DOHH2 (cell line): ENCODE measurements around the gene GABRE.

ENCODE experiments used
- H3F3A ChIP-seq: fragments of 200-600 bp; sonication (generic), shearing (Covaris generic); 2 replicates; pipeline ENCODE4 v1.6.0; 2016; ENCODE audit warnings: antibody characterized with exemption, mild to moderate bottlenecking; ENCODE audit not compliant: control insufficient read depth, insufficient read depth
- H3K27ac ChIP-seq: fragments of 200-600 bp; sonication (generic); 2 replicates; pipeline ENCODE4 v1.5.1; 2014; ENCODE audit warnings: low read depth, mild to moderate bottlenecking, low read length, moderate library complexity
- H3K27me3 ChIP-seq: fragments of 200-600 bp; sonication (generic); 2 replicates; pipeline ENCODE4 v1.6.1; 2014; ENCODE audit warnings: mild to moderate bottlenecking, low read length, mixed read lengths; ENCODE audit not compliant: control insufficient read depth
- H3K36me3 ChIP-seq: fragments of 200-600 bp; sonication (generic); 2 replicates; pipeline ENCODE4 v1.6.1; 2014; ENCODE audit warnings: mild to moderate bottlenecking, low read length, moderate library complexity, mixed read lengths; ENCODE audit not compliant: control insufficient read depth
- H3K4me1 ChIP-seq: fragments of 200-600 bp; sonication (generic); 2 replicates; pipeline ENCODE4 v1.6.1; 2014; ENCODE audit warnings: mild to moderate bottlenecking, low read length, mixed read lengths; ENCODE audit not compliant: control insufficient read depth
- H3K4me2 ChIP-seq: fragments of 200-600 bp; sonication (generic); 2 replicates; pipeline ENCODE4 v1.6.0; 2014; ENCODE audit warnings: mild to moderate bottlenecking, low read length, moderate library complexity
- H3K4me3 ChIP-seq: fragments of 200-600 bp; sonication (generic); 2 replicates; pipeline ENCODE4 v1.5.1; 2014; ENCODE audit warnings: mild to moderate bottlenecking, low read length, mixed read lengths
- H3K79me2 ChIP-seq: fragments of 200-600 bp; sonication (generic); 2 replicates; pipeline ENCODE4 v1.6.1; 2014; ENCODE audit warnings: mild to moderate bottlenecking, low read length, mixed read lengths; ENCODE audit not compliant: control insufficient read depth
- H3K9me2 ChIP-seq: fragments of 200-600 bp; sonication (generic); replicated peaks from 2 replicates; pipeline ENCODE4 v1.6.1; 2014; ENCODE audit warnings: mild to moderate bottlenecking, low read length, mixed read lengths; ENCODE audit not compliant: control insufficient read depth
- H3K9me3 ChIP-seq: fragments of 200-600 bp; sonication (generic); 2 replicates; pipeline ENCODE4 v1.6.1; 2014; ENCODE audit warnings: antibody characterized with exemption, low read length, mixed read lengths; ENCODE audit not compliant: control insufficient read depth, insufficient read depth
- H4K20me1 ChIP-seq: fragments of 200-600 bp; sonication (generic); 2 replicates; pipeline ENCODE4 v1.6.0; 2014; ENCODE audit warnings: low read depth, mild to moderate bottlenecking, antibody characterized with exemption, low read length, moderate library complexity; ENCODE audit not compliant: control insufficient read depth, insufficient read depth
- EZH2phosphoT487 ChIP-seq: fragments of 200-600 bp; sonication (generic); IDR thresholded peaks from 2 replicates; pipeline ENCODE4 v1.6.1; 2017; ENCODE audit warnings: borderline replicate concordance, mild to moderate bottlenecking, antibody characterized with exemption, low read length, moderate library complexity, mixed read lengths
- TF ChIP-seq, protein P1 (sequence below): fragments of 200-600 bp; sonication (generic); IDR thresholded peaks from one replicate; pipeline ENCODE4 v1.5.1; 2014; ENCODE audit warnings: antibody characterized with exemption, mild to moderate bottlenecking, low read depth, low read length; ENCODE audit not compliant: poor library complexity, severe bottlenecking

Gene GABRE

DNA sequence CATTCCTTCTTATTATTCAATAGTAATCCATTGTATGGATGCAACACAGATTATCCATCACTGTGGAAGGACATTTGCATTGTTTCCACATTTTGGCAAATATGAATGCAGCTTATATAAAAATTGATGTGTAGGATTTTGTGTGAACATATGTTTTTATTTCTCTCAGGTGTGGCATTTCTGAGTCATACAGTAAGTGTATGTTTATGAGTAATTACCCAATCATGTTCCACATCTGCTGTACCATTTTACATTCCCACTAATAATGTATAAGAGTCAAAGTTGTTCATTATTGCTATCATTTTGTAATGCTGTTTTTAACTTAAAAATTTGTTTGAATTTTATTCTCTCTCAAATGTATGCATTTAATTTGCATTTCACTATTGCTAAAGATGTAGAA, 36.3 kb downstream of the GABRE start:
- H3K79me2 ChIP-seq = no peaks in the 10 kb centered on the region
- no peaks in the 10 kb centered on the region for H3K36me3 ChIP-seq
- no peak overlapping the region for H3K4me3 ChIP-seq
- no peaks in the 10 kb centered on the region for H3K27me3 ChIP-seq
- no peaks in the 10 kb centered on the region for H3F3A ChIP-seq
- no peaks in the 10 kb centered on the region for H3K9me2 ChIP-seq
- no peak overlapping the region for H3K4me2 ChIP-seq
- H3K9me3 ChIP-seq = no peaks in the 10 kb centered on the region
- no peak for TF ChIP-seq EZH2phosphoT487
- TF ChIP-seq, protein P1, sequence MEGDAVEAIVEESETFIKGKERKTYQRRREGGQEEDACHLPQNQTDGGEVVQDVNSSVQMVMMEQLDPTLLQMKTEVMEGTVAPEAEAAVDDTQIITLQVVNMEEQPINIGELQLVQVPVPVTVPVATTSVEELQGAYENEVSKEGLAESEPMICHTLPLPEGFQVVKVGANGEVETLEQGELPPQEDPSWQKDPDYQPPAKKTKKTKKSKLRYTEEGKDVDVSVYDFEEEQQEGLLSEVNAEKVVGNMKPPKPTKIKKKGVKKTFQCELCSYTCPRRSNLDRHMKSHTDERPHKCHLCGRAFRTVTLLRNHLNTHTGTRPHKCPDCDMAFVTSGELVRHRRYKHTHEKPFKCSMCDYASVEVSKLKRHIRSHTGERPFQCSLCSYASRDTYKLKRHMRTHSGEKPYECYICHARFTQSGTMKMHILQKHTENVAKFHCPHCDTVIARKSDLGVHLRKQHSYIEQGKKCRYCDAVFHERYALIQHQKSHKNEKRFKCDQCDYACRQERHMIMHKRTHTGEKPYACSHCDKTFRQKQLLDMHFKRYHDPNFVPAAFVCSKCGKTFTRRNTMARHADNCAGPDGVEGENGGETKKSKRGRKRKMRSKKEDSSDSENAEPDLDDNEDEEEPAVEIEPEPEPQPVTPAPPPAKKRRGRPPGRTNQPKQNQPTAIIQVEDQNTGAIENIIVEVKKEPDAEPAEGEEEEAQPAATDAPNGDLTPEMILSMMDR = no peak
- no peaks in the 10 kb centered on the region for H3K4me1 ChIP-seq
- H3K27ac ChIP-seq = no peak overlapping the region
- H4K20me1 ChIP-seq = no peaks in the 10 kb centered on the region

DNA sequence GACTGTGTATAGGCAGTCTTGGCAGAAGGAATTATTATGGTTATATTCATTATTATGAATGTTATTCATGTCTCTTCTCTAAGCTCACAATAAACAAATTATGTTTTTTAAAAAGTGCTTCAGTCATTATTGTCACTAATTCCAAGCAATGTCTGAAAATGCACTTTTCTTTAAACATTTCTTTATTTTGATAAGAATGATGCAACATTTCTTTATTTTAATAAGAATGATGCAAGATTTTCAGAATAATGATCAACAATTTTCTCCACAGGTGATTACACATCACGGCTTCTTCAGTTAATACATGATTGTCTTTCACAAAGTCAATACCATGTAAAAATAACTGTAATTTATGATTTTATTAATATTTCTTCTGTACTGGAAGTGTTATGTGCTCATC, 39.1 kb downstream of the GABRE start:
- no peaks in the 10 kb centered on the region for H3K9me2 ChIP-seq
- H3K79me2 ChIP-seq = no peaks in the 10 kb centered on the region
- no peaks in the 10 kb centered on the region for H3K9me3 ChIP-seq
- no peaks in the 10 kb centered on the region for H3F3A ChIP-seq
- H3K4me3 ChIP-seq = no peak overlapping the region
- no peak overlapping the region for H3K27ac ChIP-seq
- TF ChIP-seq, protein P1 = no peak
- no peak for TF ChIP-seq EZH2phosphoT487
- H3K4me1 ChIP-seq = no peaks in the 10 kb centered on the region
- no peaks in the 10 kb centered on the region for H3K27me3 ChIP-seq
- no peaks in the 10 kb centered on the region for H3K36me3 ChIP-seq
- no peak overlapping the region for H3K4me2 ChIP-seq
- no peaks in the 10 kb centered on the region for H4K20me1 ChIP-seq

- H3K36me3 ChIP-seq = no peaks in the 10 kb centered on the region
- H3K4me1 ChIP-seq = no peaks in the 10 kb centered on the region
- H3K4me3 ChIP-seq = no peak overlapping the region
- H3K27ac ChIP-seq = no peak overlapping the region
- no peaks in the 10 kb centered on the region for H4K20me1 ChIP-seq
- H3K9me3 ChIP-seq = no peaks in the 10 kb centered on the region
- no peaks in the 10 kb centered on the region for H3K9me2 ChIP-seq
- no peak overlapping the region for H3K4me2 ChIP-seq
- no peaks in the 10 kb centered on the region for H3K79me2 ChIP-seq
- TF ChIP-seq, protein P1 = no peak
- TF ChIP-seq EZH2phosphoT487 = no peak
- no peaks in the 10 kb centered on the region for H3K27me3 ChIP-seq
- H3F3A ChIP-seq = no peaks in the 10 kb centered on the region
Observed at GRCh38 chrX:151929126-151929525, 45.4 kb downstream of the GABRE start.

DNA sequence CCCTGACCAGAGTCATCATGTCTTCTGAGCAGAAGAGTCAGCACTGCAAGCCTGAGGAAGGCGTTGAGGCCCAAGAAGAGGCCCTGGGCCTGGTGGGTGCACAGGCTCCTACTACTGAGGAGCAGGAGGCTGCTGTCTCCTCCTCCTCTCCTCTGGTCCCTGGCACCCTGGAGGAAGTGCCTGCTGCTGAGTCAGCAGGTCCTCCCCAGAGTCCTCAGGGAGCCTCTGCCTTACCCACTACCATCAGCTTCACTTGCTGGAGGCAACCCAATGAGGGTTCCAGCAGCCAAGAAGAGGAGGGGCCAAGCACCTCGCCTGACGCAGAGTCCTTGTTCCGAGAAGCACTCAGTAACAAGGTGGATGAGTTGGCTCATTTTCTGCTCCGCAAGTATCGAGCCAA, 50.8 kb downstream of the GABRE start:
- Histone ChIP-seq H4K20me1 (no peaks in the 10 kb centered on the region), H3K4me2 (no peak overlapping the region), H3F3A (no peaks in the 10 kb centered on the region), H3K9me2 (no peaks in the 10 kb centered on the region), H3K79me2 (no peaks in the 10 kb centered on the region), H3K9me3 (no peaks in the 10 kb centered on the region), H3K27ac (no peak overlapping the region), H3K27me3 (no peaks in the 10 kb centered on the region), H3K4me1 (no peaks in the 10 kb centered on the region), H3K4me3 (no peak overlapping the region), H3K36me3 (no peaks in the 10 kb centered on the region)
- TF ChIP-seq, protein P1 = no peak
- no peak for TF ChIP-seq EZH2phosphoT487
